Trophoblast cell (in vitro differentiated cells and primary cell): ENCODE data around the gene TCF25.

ENCODE experiments used
- DNase-seq, 2 donors: peaks; one replicate each; pipeline ENCODE4 v3.0.0-alpha.2; 2016
- H2AFZ ChIP-seq: 2 replicates; pipeline ENCODE4 v1.6.1; 2013; ENCODE audit warnings: low read length, moderate library complexity, mild to moderate bottlenecking; ENCODE audit not compliant: insufficient read depth, poor library complexity
- H2AK5ac ChIP-seq: 2 replicates; pipeline ENCODE4 v1.6.1; 2013; ENCODE audit warnings: mild to moderate bottlenecking, low read length
- H2BK120ac ChIP-seq: 2 replicates; pipeline ENCODE4 v1.6.1; 2013; ENCODE audit warnings: low read length, mild to moderate bottlenecking, moderate library complexity; ENCODE audit not compliant: insufficient read depth, poor library complexity
- H2BK12ac ChIP-seq: 2 replicates; pipeline ENCODE4 v1.6.1; 2013; ENCODE audit warnings: mild to moderate bottlenecking, low read length, moderate library complexity
- H2BK5ac ChIP-seq: 2 replicates; pipeline ENCODE4 v1.6.1; 2013; ENCODE audit warnings: low read length, low read depth, moderate library complexity, mild to moderate bottlenecking; ENCODE audit not compliant: poor library complexity
- H3K14ac ChIP-seq: 2 replicates; pipeline ENCODE4 v1.6.1; 2013; ENCODE audit warnings: mild to moderate bottlenecking, low read length
- H3K18ac ChIP-seq: 2 replicates; pipeline ENCODE4 v1.6.1; 2013; ENCODE audit warnings: mild to moderate bottlenecking, low read length
- H3K23ac ChIP-seq: 2 replicates; pipeline ENCODE4 v1.6.1; 2013; ENCODE audit warnings: low read length
- H3K27ac ChIP-seq: 2 replicates; pipeline ENCODE4 v1.5.1; 2013; ENCODE audit warnings: low read depth, mild to moderate bottlenecking, inconsistent platforms, low read length, moderate library complexity
- H3K27me3 ChIP-seq: 2 replicates; pipeline ENCODE4 v1.6.1; 2013; ENCODE audit warnings: inconsistent platforms, mild to moderate bottlenecking, low read length, moderate library complexity; ENCODE audit not compliant: insufficient read depth
- H3K36me3 ChIP-seq, 2 experiments: 1 replicate in 1 of 2; 2 replicates in 1 of 2; pipeline ENCODE4 v1.6.1; 2013; ENCODE audit warnings: low read length in 2 of 2, mild to moderate bottlenecking in 2 of 2, moderate library complexity in 1 of 2; ENCODE audit not compliant: insufficient read depth in 2 of 2, control insufficient read depth in 1 of 2
- H3K4ac ChIP-seq: 2 replicates; pipeline ENCODE4 v1.6.1; 2013; ENCODE audit warnings: low read depth, mild to moderate bottlenecking, low read length, moderate library complexity
- H3K4me1 ChIP-seq, 2 experiments: 1 replicate in 1 of 2; 2 replicates in 1 of 2; pipeline ENCODE4 v1.6.1; 2013; ENCODE audit warnings: low read length in 2 of 2, mild to moderate bottlenecking in 2 of 2, moderate library complexity in 1 of 2; ENCODE audit not compliant: insufficient read depth in 2 of 2, control insufficient read depth in 1 of 2
- H3K4me2 ChIP-seq: 2 replicates; pipeline ENCODE4 v1.6.1; 2013; ENCODE audit warnings: inconsistent platforms, mild to moderate bottlenecking, low read length, moderate library complexity
- H3K4me3 ChIP-seq: 2 replicates; pipeline ENCODE4 v1.5.1; 2013; ENCODE audit warnings: mild to moderate bottlenecking, low read depth, low read length, inconsistent platforms
- H3K79me1 ChIP-seq: one replicate; pipeline ENCODE4 v1.6.1; 2013; ENCODE audit warnings: low read length
- H3K79me2 ChIP-seq: 2 replicates; pipeline ENCODE4 v1.6.1; 2013; ENCODE audit warnings: low read length, mild to moderate bottlenecking; ENCODE audit not compliant: control insufficient read depth, insufficient read depth, poor library complexity
- H3K9ac ChIP-seq: 2 replicates; pipeline ENCODE4 v1.6.1; 2013; ENCODE audit warnings: mild to moderate bottlenecking, low read length
- H3K9me3 ChIP-seq: 2 replicates; pipeline ENCODE4 v1.6.1; 2013; ENCODE audit warnings: low read depth, mild to moderate bottlenecking, control low read depth, inconsistent platforms, low read length; ENCODE audit not compliant: insufficient read depth
- H4K12ac ChIP-seq: 2 replicates; pipeline ENCODE4 v1.6.1; 2013; ENCODE audit warnings: low read depth, mild to moderate bottlenecking, low read length, moderate library complexity
- H4K8ac ChIP-seq: 2 replicates; pipeline ENCODE4 v1.6.1; 2013; ENCODE audit warnings: low read depth, mild to moderate bottlenecking, low read length, moderate library complexity
- H4K91ac ChIP-seq: one replicate; pipeline ENCODE4 v1.6.1; 2013; ENCODE audit warnings: low read depth, mild to moderate bottlenecking, low read length, moderate library complexity
- WGBS: extraction: QIAGEN DNeasy Blood & Tissue Kit; methylation state at CpG from one replicate; pipeline ENCODE4 v1.1.7; 2013; ENCODE audit warnings: missing lambda C conversion rate; ENCODE audit not compliant: insufficient read length, insufficient coverage; ENCODE audit errors: extremely low coverage; 5-methylcytosine and 5-hydroxymethylcytosine counted together

The TCF25 gene

GRCh38 chr16:89958596-89958995, 85.2 kb downstream of the TCF25 start:
- Histone ChIP-seq H2AFZ (no peak overlapping the region), H3K79me2 (no peaks in the 10 kb centered on the region)

GRCh38 chr16:89960966-89961365, 87.6 kb downstream of the TCF25 start:
- Histone ChIP-seq H3K14ac (no peak overlapping the region), H3K18ac (no peak overlapping the region), H2AFZ (no peak overlapping the region), H3K4ac (no peak overlapping the region), H2BK5ac (no peak overlapping the region), H3K4me3 (no peak overlapping the region), H3K4me1 (peaks cover 0 to 5% of the 10 kb centered on the region in 2 experiments), H4K12ac (no peak overlapping the region), H3K79me2 (no peaks in the 10 kb centered on the region), H3K4me2 (no peak overlapping the region), H2AK5ac (no peak overlapping the region), H3K27ac (no peak overlapping the region), H2BK12ac (no peak overlapping the region), H3K9ac (no peak overlapping the region), H3K27me3 (no peaks in the 10 kb centered on the region), H4K91ac (no peak overlapping the region), H3K23ac (no peak overlapping the region), H3K9me3 (peaks cover 2% of the 10 kb centered on the region), H3K79me1 (no peaks in the 10 kb centered on the region), H3K36me3 (peaks cover 60 to 76% of the 10 kb centered on the region in 2 experiments), H4K8ac (no peak overlapping the region), H2BK120ac (no peak overlapping the region)
- no CpG with 5 or more reads among the region's 13 CpGs for WGBS
- DNase-seq: no peak

More at GRCh38 chr16:89958596-89958995, 85.2 kb downstream of the TCF25 start:
- H4K8ac ChIP-seq: no peak overlapping the region
- H3K36me3 ChIP-seq: peaks cover 51 to 71% of the 10 kb centered on the region in 2 experiments
- no peak overlapping the region for H2BK5ac ChIP-seq
- H3K27ac ChIP-seq: no peak overlapping the region
- peaks cover 2% of the 10 kb centered on the region for H3K9me3 ChIP-seq
- H3K4ac ChIP-seq: no peak overlapping the region
- no peak overlapping the region for H3K18ac ChIP-seq
- no peak overlapping the region for H2AK5ac ChIP-seq
- no peaks in the 10 kb centered on the region for H3K27me3 ChIP-seq
- no peak overlapping the region for H3K4me3 ChIP-seq
- H3K9ac ChIP-seq: no peak overlapping the region
- H2BK12ac ChIP-seq: no peak overlapping the region
- no CpG with 5 or more reads among the region's 10 CpGs for WGBS
- H3K4me1 ChIP-seq: peaks cover 0 to 5% of the 10 kb centered on the region in 2 experiments
- H3K79me1 ChIP-seq: no peaks in the 10 kb centered on the region
- no peak overlapping the region for H4K12ac ChIP-seq
- no peak overlapping the region for H3K23ac ChIP-seq
- DNase-seq: no peak
- no peak overlapping the region for H3K14ac ChIP-seq
- no peak overlapping the region for H2BK120ac ChIP-seq
- H3K4me2 ChIP-seq: no peak overlapping the region
- H4K91ac ChIP-seq: no peak overlapping the region
